NB4 (cell line): ENCODE results near the gene OLFM1.

Experiments used
- DNase-seq: peaks from one replicate; pipeline ENCODE4 v3.0.0; 2010; ENCODE audit warnings: low read depth
- H3K4me3 ChIP-seq: one replicate; pipeline ENCODE4 v1.5.1; 2011; ENCODE audit warnings: mild to moderate bottlenecking, low read depth, low read length, moderate library complexity
- CTCF ChIP-seq: IDR thresholded peaks from one replicate; pipeline ENCODE4 v1.5.1; 2012; ENCODE audit warnings: low read depth, low read length
- MAX ChIP-seq: IDR thresholded peaks from 2 replicates; pipeline ENCODE4 v1.6.1; 2011; ENCODE audit warnings: low read depth, low read length
- MYC ChIP-seq: IDR thresholded peaks from 2 replicates; pipeline ENCODE4 v1.6.1; 2011; ENCODE audit warnings: low read depth, low read length
- POLR2A ChIP-seq: IDR thresholded peaks from 2 replicates; pipeline ENCODE4 v1.6.1; 2011; ENCODE audit warnings: mild to moderate bottlenecking; ENCODE audit not compliant: insufficient read length; ENCODE audit errors: extremely low read depth

The OLFM1 gene

GRCh38 chr9:135093911-135094584 lies 6.6 kb downstream of the OLFM1 start:
- no peak for TF ChIP-seq MYC
- no peak for TF ChIP-seq MAX
- TF ChIP-seq CTCF, result no peak
- no peak overlapping the region for H3K4me3 ChIP-seq
- no peak for DNase-seq

GRCh38 chr9:135095470-135096407 lies 8.3 kb downstream of the OLFM1 start:
- H3K4me3 ChIP-seq, result no peak overlapping the region
- no peak for TF ChIP-seq POLR2A
- no peak for TF ChIP-seq CTCF
- no peak for TF ChIP-seq MYC
- TF ChIP-seq MAX, result no peak
- DNase-seq, result no peak

- no peak for TF ChIP-seq MAX
- TF ChIP-seq MYC, result no peak
- no peak for TF ChIP-seq CTCF
- no peak for TF ChIP-seq POLR2A
- H3K4me3 ChIP-seq, result no peak overlapping the region
- no peak for DNase-seq
Observed at GRCh38 chr9:135096408-135096895, 9.0 kb downstream of the OLFM1 start.

GRCh38 chr9:135098400-135099105 lies 11.1 kb downstream of the OLFM1 start:
- H3K4me3 ChIP-seq, result no peak overlapping the region
- TF ChIP-seq MAX, result no peak
- no peak for TF ChIP-seq MYC
- no peak for TF ChIP-seq CTCF
- TF ChIP-seq POLR2A, result no peak
- peak; percentile 36 for DNase-seq

- TF ChIP-seq MYC (no peak), MAX (no peak), POLR2A (no peak), CTCF (no peak)
- no peak overlapping the region for H3K4me3 ChIP-seq
- DNase-seq, result no peak
Observed at GRCh38 chr9:135099574-135099973, 12.1 kb downstream of the OLFM1 start.
